C1 segment of cervical spinal cord (tissue), 14 donors: ENCODE measurements around the gene TNIK.

Source experiments
- DNase-seq, 14 donors: peaks; one replicate each; lab custom pipeline; 2025; lab: John Stamatoyannopoulos, UW

Gene TNIK

DNA sequence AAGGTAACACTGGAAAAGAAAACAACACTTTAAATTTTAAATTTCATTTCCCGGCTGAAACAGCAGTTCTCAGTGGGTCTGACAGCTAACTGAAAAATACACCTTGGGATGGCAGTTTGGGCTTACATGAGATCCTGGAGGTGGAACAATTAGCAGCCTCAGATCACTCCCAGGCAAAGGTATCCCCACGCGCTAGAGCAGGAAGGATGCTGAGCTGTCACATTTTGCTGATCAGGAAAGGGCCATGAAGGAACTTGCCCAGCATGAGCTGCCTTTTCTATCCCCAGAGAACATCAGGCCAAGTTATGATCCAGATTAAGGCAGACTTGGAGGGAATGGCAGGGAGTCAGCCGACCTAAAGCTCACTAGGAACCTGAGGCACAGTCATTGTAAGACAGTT lies 228.8 kb downstream of the TNIK start:
- DNase-seq = no peak

DNA sequence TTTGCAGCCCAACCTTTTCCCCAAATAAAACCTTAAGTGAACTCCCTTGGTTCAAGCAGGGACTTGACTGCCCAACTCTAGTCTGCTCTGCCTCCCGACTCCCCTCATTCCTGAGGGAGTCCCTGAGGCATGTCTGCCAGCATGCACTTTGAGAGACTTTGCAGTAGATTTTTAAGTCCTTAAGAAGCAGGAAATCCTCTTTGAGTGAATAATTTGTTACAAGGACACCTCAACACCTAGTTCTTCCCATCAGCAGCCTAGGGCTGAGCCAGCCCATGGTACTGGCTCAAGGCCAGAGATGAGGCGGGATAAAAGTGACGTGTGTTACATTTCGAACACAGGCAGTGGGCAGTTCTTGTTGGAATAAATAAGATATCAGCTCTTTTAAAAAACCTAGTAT lies 229.3 kb downstream of the TNIK start:
- DNase-seq = peak in 2 of 14 donors; percentile 7 to 25

DNA sequence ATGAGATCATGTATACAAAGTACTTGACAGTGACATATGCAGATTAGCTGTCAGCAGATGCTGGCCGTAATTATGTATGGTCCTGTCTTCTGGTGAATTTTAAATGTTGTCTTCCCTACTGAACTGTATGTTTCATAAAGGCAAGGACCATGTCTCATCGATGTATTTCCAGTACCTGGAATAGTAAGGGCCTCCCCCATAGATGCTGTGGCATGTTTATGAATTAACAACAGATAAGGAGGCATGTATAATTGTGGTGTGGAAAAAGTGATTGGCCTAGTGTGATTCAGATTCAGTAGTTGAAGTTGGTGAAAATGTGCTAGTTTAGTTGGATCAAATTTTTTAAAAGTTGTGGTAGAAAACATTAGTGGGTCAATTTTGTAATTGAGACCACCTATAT lies 231.0 kb downstream of the TNIK start:
- DNase-seq = no peak

DNA sequence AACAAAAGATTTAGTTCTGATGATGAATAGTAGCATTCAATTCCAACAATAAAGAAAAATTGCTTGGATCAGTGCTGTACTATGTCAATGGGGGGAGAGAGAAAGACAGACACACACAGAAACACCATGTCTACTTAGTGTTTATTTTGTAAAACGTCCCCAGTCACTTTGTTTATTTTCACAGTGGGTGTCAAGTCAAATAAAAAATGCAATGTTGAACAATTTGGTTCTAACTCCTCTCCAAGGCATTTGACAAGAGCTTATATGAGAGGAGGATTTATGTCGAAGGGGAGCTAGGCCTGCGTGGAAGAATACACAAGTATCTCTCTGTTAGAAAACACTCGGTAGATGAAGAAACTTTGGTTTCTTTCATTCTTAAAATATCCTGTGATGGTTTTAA lies 232.0 kb downstream of the TNIK start:
- no peak for DNase-seq

DNA sequence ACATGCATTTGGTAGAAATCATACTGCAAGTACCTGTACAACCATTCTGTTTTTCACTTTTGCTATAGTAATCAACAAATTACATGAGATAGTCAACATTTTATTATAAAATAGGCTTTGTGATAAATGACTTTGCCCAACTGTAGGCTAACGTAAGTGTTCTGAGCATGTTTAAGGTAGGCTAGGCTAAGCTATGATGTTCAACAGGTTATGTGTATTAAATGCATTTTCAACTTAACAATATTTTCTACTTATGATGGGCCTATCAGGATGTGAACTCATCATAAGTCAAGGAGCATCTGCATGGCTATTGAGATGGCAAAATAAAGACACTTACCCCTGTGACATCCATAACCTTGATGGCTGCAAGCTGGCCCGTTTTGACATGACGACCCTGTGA lies 232.4 kb downstream of the TNIK start:
- DNase-seq = no peak

DNA sequence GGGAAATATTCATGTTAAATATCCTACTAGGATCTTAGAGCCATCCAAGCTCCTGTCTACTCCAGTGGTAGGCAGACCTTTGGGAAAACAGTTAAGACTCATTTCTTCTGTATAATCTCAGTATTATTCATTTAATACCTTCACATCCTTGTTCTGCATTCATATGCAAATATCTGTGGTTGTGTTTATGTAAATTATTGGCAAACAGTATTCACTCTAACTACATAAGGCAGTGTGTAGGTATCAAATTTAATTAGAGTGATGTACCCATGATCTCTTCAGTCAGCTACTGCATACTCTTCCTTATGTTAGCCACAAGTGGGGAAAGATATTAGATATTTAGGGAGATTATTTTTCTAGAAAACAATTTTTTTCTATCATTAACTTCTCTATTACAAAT lies 232.8 kb downstream of the TNIK start:
- no peak for DNase-seq

DNA sequence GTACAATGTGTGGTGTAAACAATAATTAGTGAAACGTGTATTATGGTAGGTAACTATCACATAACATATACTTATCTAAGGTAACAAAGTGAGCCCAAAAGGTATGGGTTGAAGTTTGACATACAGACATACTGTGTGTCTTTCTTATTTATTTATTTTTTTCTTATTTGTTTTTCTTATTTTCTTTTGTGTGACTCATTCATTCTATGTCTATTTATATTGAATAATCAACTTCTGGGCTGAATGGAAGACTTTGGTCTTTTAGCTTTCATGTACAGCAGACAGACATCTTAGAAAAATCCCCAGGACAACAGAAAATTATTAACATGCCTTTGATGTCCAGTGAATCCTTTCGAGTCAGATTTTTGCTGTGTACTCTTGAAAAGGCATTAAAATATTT lies 233.4 kb downstream of the TNIK start:
- DNase-seq = no peak

DNA sequence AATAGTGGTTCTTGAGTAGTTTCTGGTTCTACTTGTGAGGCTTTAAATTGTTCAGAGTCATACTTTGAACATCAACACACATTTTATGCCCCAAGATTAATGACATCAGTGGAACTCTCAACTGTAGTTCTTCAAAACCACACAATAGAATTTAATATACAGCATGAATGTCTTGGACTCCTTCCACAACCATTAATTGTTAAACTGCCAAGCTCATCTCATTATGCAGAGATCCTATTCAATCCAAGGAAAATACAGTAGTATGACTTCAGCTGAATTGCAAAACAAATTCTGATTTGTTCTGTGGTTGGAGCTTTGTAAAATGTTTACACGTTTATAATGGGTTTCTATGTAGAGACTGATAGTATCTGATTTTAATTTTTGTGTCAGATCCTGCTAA lies 234.5 kb downstream of the TNIK start:
- DNase-seq = no peak

DNA sequence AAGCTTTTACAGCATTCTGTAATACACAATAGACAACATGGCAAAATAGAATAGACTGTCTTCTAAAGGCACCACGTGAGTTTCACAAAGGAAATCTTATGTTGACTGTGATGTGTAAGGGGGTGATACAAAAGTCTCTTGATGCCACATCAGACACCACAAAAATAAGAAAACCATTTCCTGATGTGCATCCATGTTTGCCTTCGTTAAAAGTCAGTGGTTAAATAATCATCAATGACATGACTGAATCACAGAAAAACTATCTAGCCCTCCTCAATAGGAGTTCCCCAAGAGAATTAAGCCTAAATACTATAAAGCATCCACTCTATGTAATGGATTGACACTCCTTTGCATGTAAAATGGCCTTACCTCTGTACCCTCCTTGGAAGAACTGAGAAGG lies 235.0 kb downstream of the TNIK start:
- DNase-seq = no peak

DNA sequence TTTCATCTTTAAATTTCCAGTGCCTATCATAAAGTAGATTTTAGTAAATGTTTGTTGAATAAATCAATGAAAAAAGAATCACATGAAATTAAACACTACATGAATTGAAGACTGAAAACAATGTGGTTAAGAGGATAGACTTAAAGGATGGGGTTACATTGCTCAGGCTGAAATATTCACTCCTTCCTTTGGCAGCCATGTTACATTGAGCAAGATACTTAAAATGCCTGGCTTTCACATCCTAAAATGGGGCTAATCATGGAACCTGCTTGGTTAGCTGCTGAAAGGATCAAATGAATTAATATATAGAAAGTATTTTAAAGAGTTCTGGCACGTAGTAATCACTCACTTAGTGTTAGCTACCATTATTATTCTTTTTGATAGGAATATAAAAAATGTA lies 236.8 kb downstream of the TNIK start:
- DNase-seq = no peak

DNA sequence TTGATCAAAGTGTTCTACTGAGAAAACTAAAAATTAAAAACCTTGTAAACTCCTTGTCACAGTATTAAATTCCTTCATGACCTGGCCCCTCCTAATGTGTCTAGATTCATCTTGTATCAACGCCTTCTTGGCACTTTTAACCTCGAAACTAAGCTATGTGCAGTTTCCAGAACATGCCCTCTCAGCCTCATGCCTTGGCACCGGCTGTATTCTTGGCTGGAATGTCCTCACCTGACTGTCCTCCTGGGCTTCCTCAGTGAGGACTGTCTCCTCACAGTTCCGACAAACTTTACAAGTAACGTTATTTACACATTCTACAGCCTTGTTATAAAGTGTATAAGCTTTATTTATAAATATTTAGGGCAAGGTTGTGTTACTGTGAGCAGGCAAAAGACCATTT lies 237.2 kb downstream of the TNIK start:
- DNase-seq = no peak

DNA sequence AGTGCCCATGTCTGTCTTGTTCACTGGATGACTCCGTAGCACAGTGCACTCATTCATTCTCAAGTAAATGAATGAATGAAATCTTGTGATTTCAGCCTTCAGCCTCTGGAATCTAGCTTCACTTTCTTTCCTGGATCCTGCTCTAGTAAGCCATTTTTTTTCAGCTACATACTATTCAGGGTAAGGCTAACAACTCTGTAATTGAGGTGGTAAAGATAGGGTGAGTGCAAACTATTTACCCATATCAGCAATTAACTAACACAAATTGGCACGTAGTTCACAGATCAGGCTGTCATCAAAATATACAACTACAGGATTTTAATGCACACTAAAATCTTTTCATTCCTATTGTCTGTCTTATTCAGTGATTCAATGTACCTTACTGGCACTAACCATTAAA lies 238.6 kb downstream of the TNIK start:
- DNase-seq = no peak

DNA sequence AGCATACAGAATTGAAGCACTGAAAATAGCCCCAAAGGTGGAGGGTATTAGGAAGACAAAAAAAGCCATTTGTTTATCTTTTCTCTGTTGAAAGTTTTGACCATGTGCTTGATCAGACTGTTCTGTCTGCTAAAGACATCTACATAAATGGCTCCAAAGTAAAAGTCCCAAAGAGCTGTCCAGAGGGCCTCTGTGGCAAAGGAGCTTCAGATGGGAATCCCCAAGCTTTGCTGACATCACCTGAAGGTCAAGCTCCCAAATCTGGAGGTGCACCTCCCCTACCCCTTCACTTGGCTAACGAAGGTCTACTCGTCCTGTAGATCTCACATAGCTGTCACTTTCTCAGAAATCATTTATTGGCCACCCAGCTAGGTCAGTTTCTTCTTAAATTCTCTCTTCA lies 239.1 kb downstream of the TNIK start:
- no peak for DNase-seq

DNA sequence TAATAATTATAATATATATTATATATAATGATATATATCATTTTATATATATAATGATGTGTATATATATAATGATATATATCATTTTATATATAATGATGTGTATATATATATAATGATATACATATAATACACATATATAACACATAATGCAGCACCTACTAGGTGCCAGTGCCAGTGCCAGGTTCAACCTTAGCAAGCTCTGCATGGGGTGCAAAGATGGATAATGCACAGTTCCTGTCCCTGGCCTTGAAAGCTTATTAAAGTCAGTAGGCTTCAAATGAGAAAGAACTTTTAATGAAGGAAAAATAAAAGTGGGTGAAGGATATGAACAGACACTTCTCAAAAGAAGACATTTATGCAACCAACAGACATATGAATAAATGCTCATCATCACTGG lies 240.9 kb downstream of the TNIK start:
- no peak for DNase-seq

DNA sequence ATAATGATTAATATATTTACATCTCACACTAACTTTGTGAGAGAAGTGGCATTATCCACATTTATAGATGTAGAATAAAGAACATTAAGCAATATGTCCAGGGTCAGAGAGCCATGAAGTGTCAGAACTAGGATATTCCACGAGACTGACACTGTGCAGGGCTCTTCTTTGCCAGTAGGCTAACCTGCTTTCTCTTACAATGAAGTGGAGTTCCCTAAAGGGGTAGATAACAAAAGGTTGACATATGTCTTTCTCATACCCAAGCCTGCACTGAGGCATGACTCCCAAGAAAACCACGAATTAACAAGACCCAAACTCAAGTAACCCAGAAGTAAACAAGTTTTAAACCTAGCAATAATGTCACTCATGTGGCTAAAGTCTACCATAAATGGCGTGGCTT lies 242.1 kb downstream of the TNIK start:
- DNase-seq = no peak

DNA sequence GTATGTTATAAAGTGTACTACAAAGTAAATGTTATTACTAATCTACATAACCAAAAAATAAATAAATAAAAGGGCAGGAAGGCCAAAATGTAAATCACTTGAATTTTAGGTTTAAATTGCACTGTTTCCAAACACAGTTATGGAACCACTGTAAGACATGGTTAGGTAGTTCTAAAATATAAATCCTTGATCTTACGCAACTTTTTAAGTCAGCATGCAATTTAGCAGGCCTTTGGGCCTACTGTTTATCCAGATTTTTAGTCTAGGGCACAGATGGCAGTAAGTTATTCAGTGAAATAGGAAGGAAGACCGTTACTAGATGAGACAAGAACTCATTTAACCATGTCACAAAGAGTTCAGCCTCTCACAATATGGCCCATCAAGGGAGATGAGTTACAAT lies 246.3 kb downstream of the TNIK start:
- DNase-seq = no peak

DNA sequence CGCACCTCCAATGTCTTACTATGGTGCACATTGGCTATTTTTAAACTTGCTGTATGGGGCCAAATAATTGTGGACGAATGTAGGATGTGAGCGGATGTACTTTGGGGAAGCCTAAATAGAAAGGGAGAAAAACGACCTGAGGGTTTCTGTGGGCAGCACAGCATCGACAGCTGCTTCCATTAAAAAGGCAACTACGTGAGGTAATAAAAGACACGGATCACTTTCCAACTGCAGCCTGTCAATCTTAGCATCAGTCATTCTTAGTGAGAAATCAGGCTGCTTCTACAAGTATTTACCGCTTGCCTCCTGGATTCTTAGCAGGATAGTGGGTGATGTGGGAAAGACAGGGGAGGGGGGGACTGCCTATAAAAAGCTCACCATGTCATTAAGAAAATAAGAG lies 247.0 kb downstream of the TNIK start:
- no peak for DNase-seq

DNA sequence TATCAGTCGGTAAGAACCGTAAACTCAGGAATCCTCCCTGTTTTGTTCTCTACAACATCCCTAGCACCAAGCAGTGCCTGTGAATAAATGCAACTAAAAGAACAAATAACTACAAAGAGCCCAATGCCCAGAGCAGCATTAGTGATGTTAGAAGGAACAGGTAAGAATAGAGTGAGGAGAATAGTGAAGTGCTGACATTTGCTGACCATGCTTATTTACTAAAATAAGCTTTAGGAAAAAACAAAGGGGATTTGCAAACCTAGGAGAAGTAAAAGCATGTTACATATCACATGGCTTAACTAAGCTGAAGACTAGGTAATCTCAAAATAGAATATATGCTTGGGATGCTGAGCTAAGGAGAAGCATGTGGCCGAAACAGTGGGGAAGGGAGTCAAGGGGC lies 247.6 kb downstream of the TNIK start:
- no peak for DNase-seq

DNA sequence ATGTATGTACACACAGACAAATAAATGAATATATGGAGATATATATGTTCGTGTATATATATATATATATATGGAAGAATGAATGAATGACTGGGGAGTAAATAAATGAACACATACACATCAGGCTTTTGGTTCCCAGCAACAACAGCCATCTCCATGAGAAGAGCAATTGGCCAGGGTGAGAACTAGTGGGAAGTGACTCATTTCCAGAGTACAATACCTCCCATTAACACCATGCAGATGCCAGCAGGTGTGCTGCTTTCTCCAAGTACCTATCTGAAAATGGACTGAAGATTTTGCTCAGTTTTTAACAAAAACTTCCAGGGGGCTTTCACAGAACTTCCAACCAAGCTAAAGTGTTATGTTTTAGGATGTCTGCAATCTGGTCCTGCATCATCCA lies 253.9 kb downstream of the TNIK start:
- no peak for DNase-seq

DNA sequence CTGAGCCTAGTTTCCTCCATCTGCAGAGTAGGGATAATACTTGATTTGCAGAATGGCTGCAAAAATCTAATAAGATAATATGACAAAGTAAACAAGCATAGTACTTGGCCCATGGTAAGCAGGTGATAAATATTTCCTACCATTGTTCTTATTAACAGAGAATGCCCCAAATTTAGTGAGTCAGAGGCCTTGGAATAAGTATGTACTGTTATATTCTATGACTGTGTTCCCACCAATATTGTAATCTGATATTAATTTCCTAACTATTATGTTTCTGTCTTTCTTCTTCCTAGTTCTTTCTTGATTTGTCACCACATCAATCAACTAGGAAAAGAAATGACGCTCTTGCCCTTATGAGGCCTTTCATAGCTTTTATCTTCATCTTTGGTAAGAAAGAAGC lies 255.3 kb downstream of the TNIK start:
- no peak for DNase-seq

DNA sequence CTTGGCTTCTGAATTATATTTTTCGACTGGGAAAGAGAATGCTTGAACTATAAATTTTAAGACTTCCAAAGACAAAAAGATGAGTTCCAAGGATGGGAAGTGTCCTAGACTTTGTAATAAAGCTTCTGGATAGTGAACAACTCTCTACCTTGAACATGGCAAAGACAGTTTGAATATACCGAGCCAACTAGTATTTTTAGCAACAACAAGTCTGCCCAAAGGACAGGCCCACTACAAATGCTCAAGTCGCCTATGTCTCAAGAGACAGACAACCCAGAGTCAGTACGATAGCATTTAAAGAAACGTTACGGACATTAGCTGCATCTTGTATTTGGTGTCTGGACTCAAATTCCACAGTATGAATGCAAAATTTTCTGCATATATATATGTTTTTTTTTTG lies 258.4 kb downstream of the TNIK start:
- DNase-seq = no peak

DNA sequence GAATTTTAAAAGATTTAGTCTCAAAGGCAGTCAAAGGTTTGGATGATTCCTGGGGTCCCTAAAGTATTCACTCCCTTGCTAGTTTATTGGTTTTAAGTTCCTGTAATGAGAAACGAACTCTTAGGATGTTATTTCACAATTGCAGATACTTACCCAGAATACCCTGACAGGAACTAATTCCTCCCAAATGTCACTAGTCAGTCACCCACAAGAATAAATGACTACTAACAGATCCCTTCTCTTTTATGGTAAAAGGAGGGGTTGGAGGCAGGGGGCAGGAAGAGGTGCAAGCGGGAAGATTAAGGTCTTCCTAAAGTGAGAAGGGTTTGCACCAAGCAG lies 259.5 kb downstream of the TNIK start:
- no peak for DNase-seq

DNA sequence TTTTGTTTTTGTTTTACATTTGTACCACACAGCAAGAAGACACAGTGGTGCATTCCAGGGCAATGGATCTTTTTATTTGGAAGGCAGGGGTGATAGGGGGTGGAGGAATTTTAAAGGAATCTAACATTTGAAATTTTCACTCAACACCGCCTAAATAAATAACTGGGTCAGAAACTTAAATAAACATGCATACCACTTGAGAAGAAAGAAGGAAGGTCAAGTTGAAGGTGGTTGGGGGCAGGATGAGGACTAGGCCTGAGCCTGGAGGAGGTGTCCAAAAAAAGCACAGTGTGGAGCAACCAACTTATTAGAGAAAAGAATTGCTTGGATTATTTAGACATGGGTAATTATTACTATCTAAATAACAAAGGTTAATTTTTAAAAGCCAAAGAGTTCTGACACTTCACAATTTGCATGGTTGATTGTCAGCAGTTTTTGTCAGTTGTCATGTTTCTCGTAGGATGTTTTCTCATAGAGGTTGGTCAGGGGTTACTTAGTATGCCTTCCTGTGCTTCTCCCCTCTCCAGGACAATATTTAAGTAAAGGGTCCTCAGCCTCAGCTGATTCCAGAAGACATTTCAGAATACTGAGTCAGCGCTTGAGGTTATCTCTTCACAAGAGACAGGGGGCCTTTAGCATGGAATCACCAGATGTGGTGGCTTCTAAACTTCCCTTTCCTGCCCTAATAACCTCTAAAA lies 260.0 kb downstream of the TNIK start:
- DNase-seq = no peak

DNA sequence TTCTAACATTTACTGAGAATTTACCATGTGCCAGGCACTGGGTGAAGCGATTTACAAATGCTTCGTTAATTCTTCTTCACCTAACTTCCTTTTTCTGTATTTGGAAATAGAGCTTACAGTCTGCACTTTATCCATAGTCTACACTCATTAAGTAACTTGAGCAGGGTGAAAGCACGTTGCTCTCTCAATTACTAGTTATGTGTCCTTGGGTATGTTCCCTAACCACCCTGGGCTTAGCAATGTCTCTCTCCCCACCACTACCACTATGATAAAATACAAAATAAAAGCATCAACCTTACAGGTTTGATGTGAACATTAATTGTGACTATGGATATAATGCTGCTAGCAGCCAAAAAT lies 260.8 kb downstream of the TNIK start:
- DNase-seq = no peak
